H1 (cell line): ENCODE data around the gene TMEM232. TPM values are rescaled to one million over a fixed set of nuclear protein-coding genes. Genes with fewer than 3 reads are reported as not detected.

Experiments
- POU5F1 ChIP-seq: IDR thresholded peaks from 2 replicates; pipeline ENCODE4 v1.6.1; 2011; ENCODE audit warnings: low read depth, mild to moderate bottlenecking, low read length, moderate library complexity
- ZNF274 ChIP-seq: IDR thresholded peaks from 2 replicates; pipeline ENCODE4 v1.7.0; 2012; ENCODE audit warnings: low read length, borderline replicate concordance; ENCODE audit errors: extremely low read depth
- polyA plus RNA-seq, 7 experiments: library from polyadenylated mRNA; depleted of rRNA in 3 of 7; stranded (reverse) in 5 of 7; unstranded in 2 of 7; fragments of >200 nt in 5 of 7; fragments of 200-250 nt in 2 of 7; gene quantifications; 1 replicate in 5 of 7; 2 replicates in 1 of 7; 4 replicates in 1 of 7; pipeline versions ENCODE4 v1.2.1 to v1.2.3, GENCODE V29; 2011 to 2013; ENCODE audit warnings: missing spikeins in 2 of 7, mixed read lengths in 2 of 7
- total RNA-seq: library from RNA; stranded (reverse); fragmentation: NEBNext Ultra II Directional; extraction: Animal tissue kit (Norgen Biotek cat#: 25700); gene quantifications from 2 replicates; pipeline ENCODE4 v1.2.1, GENCODE V29; 2021

TMEM232 gene
- total and polyA plus RNA-seq, 2 of the 8 experiments (the other 6 are each of a cell fraction or from before 2014, with no cell fraction given): 0.38 to 1.3 TPM

DNA sequence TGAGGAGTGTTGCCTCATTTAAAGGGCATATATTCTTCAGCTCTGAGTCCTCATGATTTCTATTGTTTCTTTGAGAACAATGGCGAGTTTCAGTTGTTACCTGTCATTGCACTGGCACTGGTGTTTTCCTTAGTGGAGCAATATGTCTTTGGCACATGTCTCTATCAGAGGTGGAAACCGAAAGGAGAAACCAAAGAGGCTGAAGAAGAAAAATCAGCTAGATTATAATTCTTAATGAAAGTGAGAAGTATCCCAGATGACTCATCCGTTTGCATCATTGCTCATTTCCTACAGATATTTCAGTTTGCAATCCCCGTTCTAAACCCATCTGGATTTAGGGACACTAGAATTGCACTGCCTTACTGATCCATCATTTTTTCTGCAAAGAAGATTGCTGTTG is 324.6 kb downstream of the TMEM232 start (continued):
- TF ChIP-seq ZNF274 (no peak), POU5F1 (no peak)
- TF ChIP-seq, all 59 proteins: peak for 0
